HepG2 (cell line): ENCODE results near the gene TRIM9. TPM values are rescaled to one million over a fixed set of nuclear protein-coding genes. Genes with fewer than 3 reads are reported as not detected.
A peak's percentile ranks its signal among the peaks of the same experiment; 100 is the strongest.

ENCODE experiments used
- ATAC-seq: fragments of 200-7000 bp; cut with Tn5 transposase; 3 replicates; pipeline ENCODE4 v1.9.1; 2020; ENCODE audit warnings: mild to moderate bottlenecking, moderate library complexity
- BruUV-seq: library from RNA; stranded (reverse); fragments of 400-500 nt; replicated peaks from 2 replicates; lab custom pipeline; 2021; lab: Mats Ljungman, UMichigan
- CTCF ChIA-PET: fragments of 300-600 bp; formaldehyde crosslinking; extraction: SDS; loops from one replicate; lab custom pipeline; 2021; ENCODE audit warnings: low total read pairs, inconsistent platforms, low intra/inter-chr PET ratio; lab: Yijun Ruan, JAX
- POLR2A ChIA-PET: fragments of 350-600 bp; sonication (Branson Sonifier 250); formaldehyde crosslinking; loops from one replicate; lab custom pipeline; 2020; ENCODE audit warnings: antibody characterized with exemption, inconsistent platforms; lab: Yijun Ruan, JAX
- DNase-seq: peaks from one replicate; pipeline ENCODE4 v3.0.0-alpha.2; 2015; ENCODE audit warnings: low spot score
- FAIRE-seq: peaks from 3 replicates; lab custom pipeline; 2011; peaks lifted over from hg19 to GRCh38; lab: Jason Lieb, UNC
- H2AFZ ChIP-seq: one replicate; pipeline ENCODE4 v1.6.1; 2011; ENCODE audit warnings: low read length, inconsistent platforms
- H3K27ac ChIP-seq: fragments of 300-600 bp; 3 replicates; pipeline ENCODE4 v1.8.0; 2011; ENCODE audit warnings: mixed run types, mild to moderate bottlenecking, mixed read lengths, low read length, inconsistent platforms; ENCODE audit not compliant: insufficient read depth; ENCODE audit errors: extremely low read length
- H3K27me3 ChIP-seq, 2 experiments: fragments of 200-600 bp in 1 of 2; 2 replicates in 1 of 2; 3 replicates in 1 of 2; pipeline versions ENCODE4 v1.6.0 to v1.8.0; 2011; ENCODE audit warnings: low read length in 2 of 2, mild to moderate bottlenecking in 2 of 2, moderate library complexity in 2 of 2, inconsistent platforms in 1 of 2; ENCODE audit not compliant: insufficient read depth in 2 of 2, control insufficient read depth in 1 of 2
- H3K36me3 ChIP-seq, 2 experiments: fragments of 200-600 bp in 1 of 2; replicated peaks in 1 of 2; 2 replicates in 1 of 2; 3 replicates in 1 of 2; pipeline versions ENCODE4 v1.5.1 to v1.8.0; 2011; ENCODE audit warnings: low read length in 2 of 2, inconsistent platforms in 1 of 2; ENCODE audit not compliant: insufficient read depth in 2 of 2, control insufficient read depth in 1 of 2
- H3K4me1 ChIP-seq: 2 replicates; pipeline ENCODE4 v1.5.1; 2012; ENCODE audit warnings: low read length, inconsistent platforms; ENCODE audit not compliant: insufficient read depth
- H3K4me2 ChIP-seq: 2 replicates; pipeline ENCODE4 v1.6.0; 2011; ENCODE audit warnings: low read depth, low read length, inconsistent platforms
- H3K4me3 ChIP-seq, 3 experiments: fragments of 200-600 bp in 1 of 3; sonication (generic), shearing (Covaris generic) in 1 of 3; replicated peaks in 1 of 3; 2 replicates each; pipeline ENCODE4 v1.5.1; 2011 to 2016; ENCODE audit warnings: low read length in 3 of 3, inconsistent platforms in 2 of 3, low read depth in 2 of 3, mild to moderate bottlenecking in 2 of 3, control low read depth in 1 of 3, mixed read lengths in 1 of 3; ENCODE audit not compliant: insufficient read depth in 1 of 3
- H3K79me2 ChIP-seq: one replicate; pipeline ENCODE4 v1.6.1; 2011; ENCODE audit warnings: low read length, inconsistent platforms; ENCODE audit not compliant: insufficient read depth
- H3K9ac ChIP-seq: 2 replicates; pipeline ENCODE4 v1.6.0; 2011; ENCODE audit warnings: mild to moderate bottlenecking, low read depth, low read length, inconsistent platforms; ENCODE audit not compliant: insufficient read depth
- H3K9me3 ChIP-seq: 2 replicates; pipeline ENCODE4 v1.5.1; 2012; ENCODE audit warnings: mild to moderate bottlenecking, low read length
- H4K20me1 ChIP-seq: 2 replicates; pipeline ENCODE4 v1.6.0; 2011; ENCODE audit warnings: inconsistent platforms, mild to moderate bottlenecking, low read length, moderate library complexity; ENCODE audit not compliant: insufficient read depth
- HOXA3 ChIP-seq: sonication (generic); formaldehyde crosslinking; IDR thresholded peaks from 2 replicates; pipeline ENCODE4 v1.5.0; 2020; ENCODE audit warnings: missing genetic modification reagents
- KLF9 ChIP-seq: IDR thresholded peaks from 2 replicates; pipeline ENCODE4 v1.6.1; 2016; ENCODE audit warnings: low read depth
- SALL2 ChIP-seq: sonication (generic); formaldehyde crosslinking; IDR thresholded peaks from 2 replicates; pipeline ENCODE4 v1.8.1; 2023; ENCODE audit warnings: mild to moderate bottlenecking, missing genetic modification reagents, inconsistent platforms
- SKI ChIP-seq: fragments of 450-650 bp; IDR thresholded peaks from one replicate; pipeline ENCODE4 v1.6.1; 2018; ENCODE audit warnings: mild to moderate bottlenecking; ENCODE audit not compliant: partially characterized antibody
- SP4 ChIP-seq: sonication (generic); formaldehyde crosslinking; IDR thresholded peaks from 2 replicates; pipeline ENCODE4 v1.8.1; 2023; ENCODE audit warnings: mild to moderate bottlenecking, missing genetic modification reagents
- ZMAT5 ChIP-seq: sonication (generic); formaldehyde crosslinking; IDR thresholded peaks from 2 replicates; pipeline ENCODE4 v1.5.0; 2020; ENCODE audit warnings: mild to moderate bottlenecking, low read depth, missing genetic modification reagents, borderline replicate concordance
- ZNF124 ChIP-seq: sonication (generic); formaldehyde crosslinking; IDR thresholded peaks from 2 replicates; pipeline ENCODE4 v1.4.0; 2020; ENCODE audit warnings: missing genetic modification reagents
- ZNF20 ChIP-seq: sonication (generic); formaldehyde crosslinking; IDR thresholded peaks from 2 replicates; pipeline ENCODE4 v1.4.0; 2020; ENCODE audit warnings: mild to moderate bottlenecking, moderate library complexity, missing genetic modification reagents
- ZNF660 ChIP-seq: sonication (generic); formaldehyde crosslinking; IDR thresholded peaks from 2 replicates; pipeline ENCODE4 v1.5.1; 2020; ENCODE audit warnings: mild to moderate bottlenecking, low read depth, missing genetic modification reagents, borderline replicate concordance
- ZNF674 ChIP-seq: sonication (generic); formaldehyde crosslinking; IDR thresholded peaks from 2 replicates; pipeline ENCODE4 v1.5.0; 2020; ENCODE audit warnings: low read depth, mild to moderate bottlenecking, missing genetic modification reagents
- WGBS: methylation state at CpG from one replicate; pipeline ENCODE4 v1.1.6; 2017; ENCODE audit warnings: low lambda C conversion rate; 5-methylcytosine and 5-hydroxymethylcytosine counted together
- in situ Hi-C: cut with HindIII; loops from 2 replicates; pipeline ENCODE4 v1.10.0; 2017; ENCODE audit warnings: low pct_unique_long_range_greater_than_20kb; ENCODE audit not compliant: extremely low pct_ligation_motif_present
- intact Hi-C: fragments of 100-400 bp; cut with micrococcal nuclease; formaldehyde crosslinking; loops from one replicate; pipeline ENCODE4 v1.10.0; 2022; ENCODE audit not compliant: unreplicated experiment
- polyA plus RNA-seq, 8 experiments: library from polyadenylated mRNA; depleted of rRNA in 3 of 8; stranded (reverse) in 7 of 8; unstranded in 1 of 8; fragments of >200 nt; fragmentation: Illumina TruSeq in 4 of 8; extraction: Trizol in 4 of 8; gene quantifications; 2 replicates each; pipeline versions ENCODE4 v1.2.1 to v1.2.3, GENCODE V29; 2011 to 2016; ENCODE audit warnings: low read depth in 4 of 8, missing spikeins in 1 of 8, mixed read lengths in 1 of 8; ENCODE audit not compliant: insufficient read depth in 1 of 8
- total RNA-seq, 5 experiments: library from RNA; depleted of rRNA; stranded (reverse); fragments of >200 nt; fragmentation: Illumina TruSeq; extraction: Trizol; gene quantifications; 2 replicates each; pipeline ENCODE4 v1.2.3, GENCODE V29; 2016; ENCODE audit warnings: low read depth in 1 of 5
- TF ChIP-seq, protein P1 (sequence below): IDR thresholded peaks from 2 replicates; pipeline ENCODE4 v1.4.0; 2020; ENCODE audit warnings: mild to moderate bottlenecking, missing genetic modification reagents
- TF ChIP-seq, protein P2 (sequence below): sonication (generic); formaldehyde crosslinking; IDR thresholded peaks from 2 replicates; pipeline ENCODE4 v1.5.1; 2020; ENCODE audit warnings: missing genetic modification reagents, mild to moderate bottlenecking, borderline replicate concordance

The TRIM9 gene
- total and polyA plus RNA-seq, 2 of the 13 experiments (the other 11 are each of a cell fraction or from before 2014, with no cell fraction given), result 0.04 to 0.07 TPM

- peak; percentile 9; the same call in 1 of the 2 replicates for TF ChIP-seq SP4 (CRISPR knock-in tag)
- TF ChIP-seq ZNF124 (CRISPR knock-in tag), result no peak
Observed at GRCh38 chr14:50944647-50945413, 150.1 kb downstream of the TRIM9 start (continued).

- Histone ChIP-seq H3K27ac (peak within 1 kb of the TSS; percentile 99), H3K4me3 (peak within 1 kb of the TSS; percentile 84 to 92 (median 91)), H3K4me1 (peaks cover 47% of the 10 kb centered on the region), H3K4me2 (peak within 1 kb of the TSS; percentile 85), H3K9me3 (no peaks in the 10 kb centered on the region), H2AFZ (no peak within 1 kb of the TSS), H3K79me2 (peaks cover 32% of the 10 kb centered on the region), H3K36me3 (peaks cover 3 to 9% of the 10 kb centered on the region in 2 experiments; a peak in 2 of 5 replicates), H3K27me3 (no peaks in the 10 kb centered on the region), H4K20me1 (0 out of 2 replicates have a peak, but pooled peaks cover 8% of the 10 kb centered on the region), H3K9ac (peak within 1 kb of the TSS; percentile 92)
- FAIRE-seq (no peak), DNase-seq (peak; percentile 55), ATAC-seq (peak; percentile 88)
- WGBS, result 3% methylated on average over 6 of the region's 74 CpGs
- ChIA-PET CTCF (no interaction called here), POLR2A (interaction anchor here (0.8 to 3.8 kb wide), 16 partner anchors 8 to 632 kb away, joined by 3 to 44 read pairs (median 4); partner anchors contain the start of genes DMAC2L, L2HGDH, NIN and SAV1)
- in situ Hi-C loops (no loop called here), intact Hi-C loops (loop anchor here (1.0 to 10.0 kb wide), 2 partner anchors 9 to 329 kb away; no protein-coding TSS in a partner anchor)
- no TSS peak for BruUV-seq
- TF ChIP-seq KLF9 (CRISPR knock-in tag) (0 out of 2 replicates have a peak, but pooled peaks have one; percentile 72), SALL2 (CRISPR knock-in tag) (0 out of 2 replicates have a peak, but pooled peaks have one; percentile 56), ZNF660 (CRISPR knock-in tag) (no peak), SKI (no peak), ZNF20 (CRISPR knock-in tag) (0 out of 2 replicates have a peak, but pooled peaks have one; percentile 57), HOXA3 (peak; percentile 37), ZNF674 (CRISPR knock-in tag) (peak; percentile 32; the same call in 1 of the 2 replicates), ZMAT5 (CRISPR knock-in tag) (no peak)
- TF ChIP-seq, protein P1, sequence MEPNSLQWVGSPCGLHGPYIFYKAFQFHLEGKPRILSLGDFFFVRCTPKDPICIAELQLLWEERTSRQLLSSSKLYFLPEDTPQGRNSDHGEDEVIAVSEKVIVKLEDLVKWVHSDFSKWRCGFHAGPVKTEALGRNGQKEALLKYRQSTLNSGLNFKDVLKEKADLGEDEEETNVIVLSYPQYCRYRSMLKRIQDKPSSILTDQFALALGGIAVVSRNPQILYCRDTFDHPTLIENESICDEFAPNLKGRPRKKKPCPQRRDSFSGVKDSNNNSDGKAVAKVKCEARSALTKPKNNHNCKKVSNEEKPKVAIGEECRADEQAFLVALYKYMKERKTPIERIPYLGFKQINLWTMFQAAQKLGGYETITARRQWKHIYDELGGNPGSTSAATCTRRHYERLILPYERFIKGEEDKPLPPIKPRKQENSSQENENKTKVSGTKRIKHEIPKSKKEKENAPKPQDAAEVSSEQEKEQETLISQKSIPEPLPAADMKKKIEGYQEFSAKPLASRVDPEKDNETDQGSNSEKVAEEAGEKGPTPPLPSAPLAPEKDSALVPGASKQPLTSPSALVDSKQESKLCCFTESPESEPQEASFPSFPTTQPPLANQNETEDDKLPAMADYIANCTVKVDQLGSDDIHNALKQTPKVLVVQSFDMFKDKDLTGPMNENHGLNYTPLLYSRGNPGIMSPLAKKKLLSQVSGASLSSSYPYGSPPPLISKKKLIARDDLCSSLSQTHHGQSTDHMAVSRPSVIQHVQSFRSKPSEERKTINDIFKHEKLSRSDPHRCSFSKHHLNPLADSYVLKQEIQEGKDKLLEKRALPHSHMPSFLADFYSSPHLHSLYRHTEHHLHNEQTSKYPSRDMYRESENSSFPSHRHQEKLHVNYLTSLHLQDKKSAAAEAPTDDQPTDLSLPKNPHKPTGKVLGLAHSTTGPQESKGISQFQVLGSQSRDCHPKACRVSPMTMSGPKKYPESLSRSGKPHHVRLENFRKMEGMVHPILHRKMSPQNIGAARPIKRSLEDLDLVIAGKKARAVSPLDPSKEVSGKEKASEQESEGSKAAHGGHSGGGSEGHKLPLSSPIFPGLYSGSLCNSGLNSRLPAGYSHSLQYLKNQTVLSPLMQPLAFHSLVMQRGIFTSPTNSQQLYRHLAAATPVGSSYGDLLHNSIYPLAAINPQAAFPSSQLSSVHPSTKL (CRISPR knock-in tag), result 0 out of 2 replicates have a peak, but pooled peaks have one; percentile 5
- TF ChIP-seq, protein P2, sequence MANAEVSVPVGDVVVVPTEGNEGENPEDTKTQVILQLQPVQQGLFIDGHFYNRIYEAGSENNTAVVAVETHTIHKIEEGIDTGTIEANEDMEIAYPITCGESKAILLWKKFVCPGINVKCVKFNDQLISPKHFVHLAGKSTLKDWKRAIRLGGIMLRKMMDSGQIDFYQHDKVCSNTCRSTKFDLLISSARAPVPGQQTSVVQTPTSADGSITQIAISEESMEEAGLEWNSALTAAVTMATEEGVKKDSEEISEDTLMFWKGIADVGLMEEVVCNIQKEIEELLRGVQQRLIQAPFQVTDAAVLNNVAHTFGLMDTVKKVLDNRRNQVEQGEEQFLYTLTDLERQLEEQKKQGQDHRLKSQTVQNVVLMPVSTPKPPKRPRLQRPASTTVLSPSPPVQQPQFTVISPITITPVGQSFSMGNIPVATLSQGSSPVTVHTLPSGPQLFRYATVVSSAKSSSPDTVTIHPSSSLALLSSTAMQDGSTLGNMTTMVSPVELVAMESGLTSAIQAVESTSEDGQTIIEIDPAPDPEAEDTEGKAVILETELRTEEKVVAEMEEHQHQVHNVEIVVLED (CRISPR knock-in tag), result peak; percentile 15; the same call in 1 of the 2 replicates
Observed at GRCh38 chr14:50943943-50944646, 150.8 kb downstream of the TRIM9 start, which contains the start of gene PYGL. Gene PYGL, minus strand, starts transcription at chr14:50944483. Its CDS starts 80 bp downstream, at chr14:50944403.
